ENCODE data around the gene RRP1.

Gene RRP1

GRCh38 chr21:43789276-43790009 is at the start of gene RRP1:
RRP1 (plus strand) TSS chr21:43789577; CDS start chr21:43789630, 53 bp downstream.
- DNase-seq = peak; percentile 74

GRCh38 chr21:43739621-43740435 is 49.5 kb upstream of the RRP1 start:
- DNase-seq = no peak

- no peak for DNase-seq
Measured at GRCh38 chr21:43740497-43741156, 48.8 kb upstream of the RRP1 start.

GRCh38 chr21:43741423-43742096 is 47.8 kb upstream of the RRP1 start:
- no peak for DNase-seq

- DNase-seq = no peak
Measured at GRCh38 chr21:43743947-43744346, 45.4 kb upstream of the RRP1 start.

- DNase-seq = no peak
Measured at GRCh38 chr21:43744725-43745124, 44.7 kb upstream of the RRP1 start.

GRCh38 chr21:43745772-43746517 is 43.4 kb upstream of the RRP1 start:
- DNase-seq = no peak

GRCh38 chr21:43748622-43749021 is 40.8 kb upstream of the RRP1 start:
- DNase-seq = no peak

- DNase-seq = no peak
Measured at GRCh38 chr21:43749651-43750262, 39.6 kb upstream of the RRP1 start.

GRCh38 chr21:43750339-43751033 is 38.9 kb upstream of the RRP1 start:
- DNase-seq = no peak

GRCh38 chr21:43751955-43752591 is 37.3 kb upstream of the RRP1 start:
- DNase-seq = no peak

- no peak for DNase-seq
Measured at GRCh38 chr21:43752758-43753438, 36.5 kb upstream of the RRP1 start.

GRCh38 chr21:43753439-43753799 is 36.0 kb upstream of the RRP1 start:
- DNase-seq = no peak

GRCh38 chr21:43754948-43755781 is 34.2 kb upstream of the RRP1 start:
- no peak for DNase-seq

- DNase-seq = no peak
Measured at GRCh38 chr21:43755820-43756594, 33.4 kb upstream of the RRP1 start.

- DNase-seq = no peak
Measured at GRCh38 chr21:43757601-43758000, 31.8 kb upstream of the RRP1 start.

GRCh38 chr21:43758111-43758641 is 31.2 kb upstream of the RRP1 start:
- no peak for DNase-seq

- no peak for DNase-seq
Measured at GRCh38 chr21:43758811-43759210, 30.6 kb upstream of the RRP1 start.
